ENCODE results near the gene NOX5.

GRCh38 chr15:69031013-69032001 lies 16.8 kb downstream of the NOX5 start:
- TF ChIP-seq POLR2AphosphoS5 (IDR thresholded peaks at IDR 0.05; ENCODE audit: low read depth, low read length) (no peak), POLR2A (IDR thresholded peaks at IDR 0.05; ENCODE audit: low read depth, low read length) (no peak), TAF1 (IDR thresholded peaks at IDR 0.05; ENCODE audit: borderline replicate concordance, low read depth, low read length) (no peak)

Measured in GM12892 (cell line).